ENCODE measurements around the gene KCTD12.
"Not testable (repeated sequence)": the region's sequence is repeated elsewhere in the genome, so short reads cannot be mapped to it uniquely, and the experiment has no call there.

Gene KCTD12

DNA sequence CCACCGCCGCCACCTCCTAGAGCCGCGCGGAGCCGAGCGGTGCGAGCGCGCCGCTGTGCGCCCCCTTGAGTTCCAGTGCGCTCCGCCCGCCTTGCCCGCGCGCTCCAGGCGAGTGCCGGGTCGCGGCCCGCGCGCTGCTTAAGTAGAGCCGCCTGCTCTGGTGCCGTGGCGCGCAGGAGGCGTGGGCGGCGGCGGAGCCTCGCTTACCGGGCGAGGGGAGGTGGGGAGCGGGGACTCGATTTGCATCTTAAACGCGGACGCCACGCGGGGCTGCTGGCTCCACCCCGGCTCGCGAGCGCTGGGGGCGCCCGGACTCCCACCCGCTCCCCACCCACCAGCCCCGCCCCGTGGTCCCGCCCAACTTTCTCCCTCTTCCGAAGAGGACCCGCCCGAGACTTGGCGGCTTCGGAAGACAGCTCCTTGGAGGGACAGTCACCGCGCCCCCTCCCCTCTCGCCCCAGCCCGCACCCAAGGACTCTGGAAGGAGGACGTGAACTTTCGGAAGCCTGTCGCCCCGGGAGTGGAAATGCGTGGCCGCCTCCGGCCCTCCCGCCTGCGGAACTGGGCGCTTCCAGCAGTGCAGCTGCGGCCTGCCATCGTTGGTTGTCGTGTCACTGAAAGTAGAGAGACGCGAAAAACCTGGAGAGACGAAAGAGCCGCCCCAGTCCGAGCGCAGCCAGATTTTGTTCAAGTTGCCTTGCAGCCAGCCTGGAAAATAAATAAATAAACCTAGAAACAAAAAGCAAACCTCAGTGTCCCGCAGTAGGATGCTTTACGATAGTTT lies at the start of gene KCTD12:
TSS of gene KCTD12 (minus strand) at position 114 of the 784 bp plus-strand sequence. CDS start 257 bp downstream, outside the sequence.
- DNase-seq (ENCODE audit: low spot score): peak; percentile 75

DNA sequence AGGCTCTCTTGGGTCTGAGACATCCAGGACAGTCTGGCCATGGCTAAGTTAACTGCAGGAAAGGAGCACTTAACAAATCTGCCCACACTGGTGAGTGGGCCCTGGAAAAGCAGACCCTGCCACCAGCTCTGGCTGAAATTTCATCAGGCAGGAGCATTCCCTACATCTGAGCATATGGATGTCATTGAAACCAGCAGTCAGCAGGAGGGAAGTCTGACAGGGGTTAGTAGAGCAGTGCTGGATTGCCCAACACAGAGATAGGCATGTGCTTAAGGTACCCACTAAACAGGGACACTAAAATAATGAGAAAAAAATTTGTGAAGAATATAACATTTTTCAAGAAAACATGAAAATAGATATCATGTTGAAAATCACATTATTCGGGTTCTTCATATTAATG lies 48.5 kb upstream of the KCTD12 start:
- DNase-seq (ENCODE audit: low spot score): no peak

DNA sequence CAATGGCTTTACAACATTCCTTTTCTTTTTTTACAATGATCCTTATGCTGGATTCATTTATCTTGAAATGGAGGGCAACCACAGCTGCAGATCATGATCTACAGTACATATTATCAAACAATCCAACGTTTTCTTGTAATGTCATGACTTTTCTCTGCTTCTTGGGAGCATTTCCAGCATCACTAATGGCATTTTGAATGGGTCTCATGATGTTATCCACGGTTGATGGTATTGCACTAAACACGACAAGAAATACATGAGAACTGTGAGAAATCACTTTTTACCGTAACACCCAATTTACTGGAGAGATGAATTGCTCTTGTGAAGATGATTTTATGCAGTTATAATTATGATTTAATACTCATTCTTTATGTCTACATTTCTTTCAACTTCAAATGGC lies 45.9 kb upstream of the KCTD12 start:
- DNase-seq (ENCODE audit: low spot score): no peak

DNA sequence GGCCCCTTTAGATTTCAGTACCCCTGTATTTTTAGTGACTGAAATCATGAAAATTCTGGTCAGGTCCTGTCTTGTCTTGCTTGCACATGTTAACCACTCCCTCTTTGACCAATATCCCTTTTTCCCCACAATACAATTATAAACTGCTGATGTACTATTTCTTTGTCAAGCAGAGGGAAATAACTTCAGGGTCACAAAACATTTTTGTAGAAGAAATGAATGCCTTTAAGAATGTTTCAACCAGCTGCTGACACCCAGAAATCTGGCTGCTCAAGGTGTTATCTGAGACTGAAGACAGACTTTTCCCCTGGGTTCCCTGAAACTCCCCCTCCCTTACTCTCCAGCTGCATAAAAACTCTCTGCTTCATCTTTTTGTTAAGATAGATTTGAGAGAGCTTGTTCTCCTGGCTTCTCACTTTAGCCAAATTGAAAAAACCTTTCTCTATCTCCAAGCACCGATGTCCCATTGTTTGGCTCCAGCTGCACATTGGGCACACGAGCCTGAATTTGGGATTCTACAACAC lies 43.7 kb upstream of the KCTD12 start:
- DNase-seq (ENCODE audit: low spot score): no peak

DNA sequence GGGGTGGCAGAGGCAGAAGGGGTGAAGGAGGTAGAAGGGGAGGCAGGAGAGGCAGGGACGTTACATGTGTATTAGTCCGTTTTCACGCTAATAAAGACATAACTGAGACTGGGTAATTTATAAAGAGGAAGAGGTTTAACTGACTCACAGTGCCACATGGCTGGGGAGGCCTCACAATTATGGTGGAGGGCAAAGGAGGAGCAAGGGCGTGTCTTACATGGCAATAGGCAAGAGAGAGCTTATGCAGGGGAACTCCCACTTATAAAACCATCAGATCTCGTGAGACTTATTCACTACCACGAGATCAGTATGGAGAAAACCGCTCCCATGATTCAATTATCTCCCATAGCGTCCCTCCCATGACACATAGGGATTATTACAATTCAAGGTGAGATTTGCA lies 43.1 kb upstream of the KCTD12 start:
- no peak for DNase-seq (ENCODE audit: low spot score)

DNA sequence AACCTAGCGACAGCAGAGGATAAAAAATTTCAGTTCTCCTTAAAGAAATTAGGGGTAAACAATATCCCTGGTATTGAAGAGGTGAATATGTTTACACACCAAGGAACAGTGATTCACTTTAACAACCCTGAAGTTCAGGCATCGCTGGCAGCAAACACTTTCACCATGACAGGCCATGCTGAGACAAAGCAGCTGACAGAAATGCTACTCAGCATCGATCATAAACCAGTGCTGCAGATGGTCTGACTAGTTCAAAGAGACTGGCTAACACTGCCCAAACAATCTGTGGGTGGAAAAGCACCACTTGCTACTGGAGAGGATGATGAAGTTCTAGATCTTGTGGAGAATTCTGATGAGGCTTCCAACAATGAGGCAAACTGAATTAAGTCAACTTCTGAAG lies 42.3 kb upstream of the KCTD12 start:
- no peak for DNase-seq (ENCODE audit: low spot score)

DNA sequence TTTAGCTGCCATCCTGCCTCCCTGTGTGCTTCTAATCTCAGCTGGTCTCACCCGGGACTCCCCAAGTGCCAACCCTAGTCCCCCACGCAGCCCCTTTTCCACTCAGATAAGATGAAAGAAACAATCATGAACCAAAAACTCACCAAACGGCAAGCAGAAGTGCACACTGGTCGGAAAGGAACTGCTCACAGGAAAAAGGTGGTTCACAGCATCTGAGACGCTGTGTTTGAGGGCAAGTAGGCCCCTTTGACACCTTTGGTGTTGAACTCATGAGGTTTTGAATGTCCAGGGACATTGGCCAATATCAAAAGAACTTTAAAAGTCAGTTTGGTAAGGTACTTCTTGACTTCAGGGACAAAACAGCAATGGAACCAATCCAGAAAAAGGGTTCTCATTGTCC lies 41.8 kb upstream of the KCTD12 start:
- DNase-seq (ENCODE audit: low spot score): no peak

DNA sequence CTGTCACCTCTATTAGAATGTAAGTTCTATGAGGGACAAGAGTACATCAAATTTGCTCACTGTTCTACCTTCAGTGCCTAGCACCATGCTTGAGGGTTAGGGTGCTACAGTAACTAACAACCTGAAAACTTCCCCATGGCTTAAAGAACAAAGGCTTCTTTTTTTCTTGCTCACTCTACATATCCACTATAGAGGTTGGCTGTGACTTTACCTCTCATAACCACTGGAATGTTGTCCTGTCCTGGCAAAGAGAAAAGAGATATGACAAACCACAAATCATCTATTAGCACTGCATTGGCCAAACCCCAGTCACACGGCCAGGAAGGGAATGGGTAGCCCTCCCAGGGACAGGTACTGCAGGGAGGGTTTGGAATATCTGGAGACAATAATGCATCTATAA lies 38.9 kb upstream of the KCTD12 start:
- no peak for DNase-seq (ENCODE audit: low spot score)

DNA sequence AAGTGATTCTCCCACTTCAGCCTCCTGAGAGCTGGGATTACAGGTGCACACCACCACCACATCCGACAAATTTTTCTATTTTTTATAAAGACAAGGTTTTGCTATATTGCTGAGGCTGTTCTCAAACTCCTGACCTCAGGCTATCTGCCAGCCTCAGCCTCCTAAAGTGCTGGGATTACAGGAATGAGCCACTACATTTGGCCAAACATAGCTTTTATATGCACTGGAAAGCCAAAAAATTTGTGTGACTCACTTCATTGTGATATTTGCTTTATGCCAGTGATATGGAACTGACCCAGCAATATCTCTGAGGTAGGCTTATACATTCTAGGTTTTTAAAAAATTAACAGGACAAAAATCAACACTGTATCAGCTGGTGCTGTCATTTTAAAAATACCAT lies 35.3 kb upstream of the KCTD12 start:
- no peak for DNase-seq (ENCODE audit: low spot score)

DNA sequence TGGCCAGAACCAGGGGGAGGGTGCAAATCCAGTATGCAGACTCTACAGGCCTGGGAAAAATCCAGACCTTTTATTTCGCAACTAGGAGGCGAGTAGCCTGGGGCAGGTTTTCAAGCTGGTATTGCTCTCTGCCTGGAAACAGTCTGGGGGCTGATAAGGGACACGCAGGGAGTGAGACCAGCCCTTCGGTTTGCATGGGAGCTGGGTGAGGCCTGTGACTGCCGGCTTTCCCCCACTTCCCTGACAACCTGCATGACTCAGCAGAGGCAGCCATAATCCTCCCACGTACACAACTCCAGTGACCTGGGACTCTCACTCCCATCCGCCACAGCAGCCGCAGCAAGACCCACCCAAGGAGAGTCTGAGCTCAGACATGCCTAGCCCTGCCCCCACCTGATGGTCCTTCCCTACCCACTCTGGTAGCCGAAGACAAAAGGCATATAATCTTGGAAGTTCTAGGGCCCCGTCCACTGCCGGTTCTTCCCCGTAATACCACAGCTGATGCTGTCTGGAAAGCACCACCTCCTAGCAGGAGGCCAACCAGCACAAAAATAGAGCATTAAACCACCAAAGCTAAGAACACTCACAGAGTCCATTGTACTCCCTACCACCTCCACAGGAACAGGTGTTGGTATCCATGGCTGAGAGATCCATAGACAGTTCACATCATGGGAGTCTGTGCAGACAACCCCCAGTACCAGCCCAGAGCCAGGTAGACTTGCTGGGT lies 31.7 kb upstream of the KCTD12 start:
- not testable (repeated sequence) for DNase-seq (ENCODE audit: low spot score)

DNA sequence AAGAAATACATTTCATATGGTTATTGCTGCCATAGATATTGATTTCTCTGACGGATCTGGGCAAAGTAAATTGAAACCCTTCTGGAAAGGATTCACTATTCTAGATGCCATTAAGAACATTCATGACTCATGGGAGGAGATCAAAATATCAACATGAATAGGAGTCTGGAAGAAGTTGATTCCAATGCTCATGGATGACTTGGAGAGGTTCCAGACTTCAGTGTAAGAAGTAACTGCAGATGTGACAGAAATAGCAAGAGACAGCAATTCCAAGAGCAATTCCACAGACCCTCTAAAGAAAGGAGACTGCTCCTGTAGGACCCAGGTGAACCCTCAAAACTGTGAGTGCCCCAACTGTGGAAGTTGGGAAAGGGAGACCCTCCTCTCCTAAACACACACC lies 30.9 kb upstream of the KCTD12 start:
- DNase-seq (ENCODE audit: low spot score): no peak

DNA sequence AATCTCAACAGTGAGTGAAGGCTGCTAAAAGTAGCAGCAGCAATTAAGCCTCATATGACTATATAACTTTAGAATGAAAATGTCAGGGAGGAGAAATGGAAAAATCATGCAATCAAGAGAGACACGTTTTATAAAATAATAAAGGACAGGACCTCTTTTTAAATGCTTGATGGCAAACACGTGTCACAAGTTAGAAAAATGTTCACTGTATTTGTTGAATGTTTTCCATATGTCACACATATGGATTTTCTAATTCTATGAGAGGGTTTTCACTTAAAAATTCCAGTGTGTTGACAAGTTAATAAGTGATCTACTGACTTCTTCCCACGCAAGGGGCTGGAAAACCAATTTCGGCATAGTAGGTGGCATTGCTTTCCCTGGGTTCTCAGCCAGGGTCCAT lies 27.7 kb upstream of the KCTD12 start:
- DNase-seq (ENCODE audit: low spot score): no peak

DNA sequence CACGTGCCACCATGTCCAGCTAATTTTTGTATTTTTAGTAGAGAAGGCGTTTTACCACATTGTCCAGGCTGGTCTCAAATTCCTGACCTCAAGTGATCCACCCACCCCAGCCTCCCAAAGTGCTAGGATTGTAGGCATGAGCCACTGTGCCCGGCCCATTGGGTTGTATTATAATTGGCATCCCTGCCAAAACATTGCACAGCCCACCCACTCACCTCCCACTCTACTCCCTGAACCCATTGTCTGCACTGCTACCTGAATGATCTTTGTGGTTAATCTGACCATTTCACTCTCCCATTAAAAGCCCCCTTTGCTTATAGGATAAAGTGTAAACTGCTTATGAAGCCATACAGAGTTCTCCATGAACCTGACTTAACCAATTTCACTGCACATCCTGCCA lies 26.3 kb upstream of the KCTD12 start:
- no peak for DNase-seq (ENCODE audit: low spot score)

DNA sequence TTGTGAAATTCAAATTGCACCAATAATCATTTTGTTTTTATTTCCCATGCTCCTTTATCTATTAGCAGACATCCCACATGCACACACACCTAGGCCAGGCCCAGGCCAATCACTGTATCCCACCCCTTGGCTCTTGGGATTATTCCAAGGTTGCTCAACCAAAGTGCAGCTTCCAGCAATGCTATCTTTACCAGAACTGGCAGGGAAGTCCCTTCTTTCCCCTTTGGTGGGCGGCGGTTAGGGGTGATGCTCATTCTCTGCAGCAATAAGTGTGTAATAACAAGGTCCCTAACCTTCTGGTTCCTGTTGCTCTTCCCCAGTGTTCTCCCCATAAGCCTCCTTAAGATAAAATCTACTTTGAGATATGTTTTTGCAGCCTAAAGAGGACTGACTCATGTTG lies 18.3 kb upstream of the KCTD12 start:
- DNase-seq (ENCODE audit: low spot score): no peak

DNA sequence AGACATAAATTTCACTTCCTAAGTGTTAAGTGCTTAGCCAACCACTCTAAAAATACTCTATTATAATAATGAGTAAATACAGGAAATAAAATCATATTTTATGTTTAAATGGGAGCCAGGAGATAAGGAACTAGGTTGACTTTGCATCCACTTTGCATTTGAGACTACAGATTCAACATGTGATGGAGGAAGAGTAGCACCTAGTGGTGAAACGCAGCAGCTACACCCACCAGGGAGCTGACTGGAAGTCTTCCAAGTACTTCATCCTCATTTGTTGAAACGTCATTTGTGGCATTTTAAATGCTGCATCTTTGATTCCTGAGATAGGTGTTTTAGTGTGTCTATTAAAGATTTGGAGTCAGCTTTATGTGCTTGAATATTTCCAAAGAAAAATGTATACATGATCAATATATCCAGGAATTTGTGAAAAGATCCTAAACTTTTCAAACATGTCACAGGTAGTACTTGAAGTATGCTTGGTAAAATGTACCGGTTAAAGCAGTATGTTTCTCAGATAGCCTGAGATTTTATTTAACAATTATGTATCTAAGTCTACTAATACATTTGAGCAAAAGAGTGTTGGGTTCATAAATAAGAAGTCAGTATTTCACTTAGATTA lies 17.4 kb upstream of the KCTD12 start:
- peak; percentile 73 for DNase-seq (ENCODE audit: low spot score)

DNA sequence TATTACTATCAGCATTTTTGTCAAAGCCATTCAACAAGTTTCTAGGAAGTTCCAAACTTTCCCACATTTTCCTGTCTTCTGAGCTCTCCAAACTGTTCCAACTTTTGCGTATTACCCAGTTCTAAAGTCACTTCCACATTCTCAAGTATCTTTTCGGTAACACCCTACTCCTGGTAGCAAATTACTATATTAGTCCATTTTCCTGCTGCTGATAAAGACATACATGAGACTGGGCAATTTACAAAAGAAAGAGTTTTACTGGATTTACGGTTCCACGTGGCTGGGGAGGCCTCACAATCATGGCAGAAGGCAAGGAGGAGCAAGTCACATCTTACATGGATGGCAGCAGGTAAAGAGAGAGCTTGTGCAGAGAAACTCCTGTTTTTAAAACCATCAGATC lies 12.9 kb upstream of the KCTD12 start:
- DNase-seq (ENCODE audit: low spot score): not testable (repeated sequence)

DNA sequence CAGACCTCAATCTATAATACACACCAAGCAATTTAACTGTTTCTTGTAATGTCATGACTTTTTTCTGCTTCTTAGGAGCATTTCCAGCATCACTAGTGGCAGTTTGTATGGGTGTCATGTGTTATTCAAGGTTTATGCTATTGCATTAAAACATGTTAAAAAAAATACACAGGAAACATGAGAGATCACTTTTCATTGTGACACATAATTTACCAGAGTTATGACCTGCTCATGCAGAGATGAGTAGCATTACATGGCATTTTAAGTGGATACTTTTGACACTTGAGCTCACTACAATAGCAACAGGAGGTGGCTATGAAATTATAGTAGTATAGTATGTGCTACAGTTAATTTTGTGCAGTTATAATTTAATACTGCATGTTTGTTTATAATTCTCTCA lies 11.0 kb upstream of the KCTD12 start:
- DNase-seq (ENCODE audit: low spot score): not testable (repeated sequence)

DNA sequence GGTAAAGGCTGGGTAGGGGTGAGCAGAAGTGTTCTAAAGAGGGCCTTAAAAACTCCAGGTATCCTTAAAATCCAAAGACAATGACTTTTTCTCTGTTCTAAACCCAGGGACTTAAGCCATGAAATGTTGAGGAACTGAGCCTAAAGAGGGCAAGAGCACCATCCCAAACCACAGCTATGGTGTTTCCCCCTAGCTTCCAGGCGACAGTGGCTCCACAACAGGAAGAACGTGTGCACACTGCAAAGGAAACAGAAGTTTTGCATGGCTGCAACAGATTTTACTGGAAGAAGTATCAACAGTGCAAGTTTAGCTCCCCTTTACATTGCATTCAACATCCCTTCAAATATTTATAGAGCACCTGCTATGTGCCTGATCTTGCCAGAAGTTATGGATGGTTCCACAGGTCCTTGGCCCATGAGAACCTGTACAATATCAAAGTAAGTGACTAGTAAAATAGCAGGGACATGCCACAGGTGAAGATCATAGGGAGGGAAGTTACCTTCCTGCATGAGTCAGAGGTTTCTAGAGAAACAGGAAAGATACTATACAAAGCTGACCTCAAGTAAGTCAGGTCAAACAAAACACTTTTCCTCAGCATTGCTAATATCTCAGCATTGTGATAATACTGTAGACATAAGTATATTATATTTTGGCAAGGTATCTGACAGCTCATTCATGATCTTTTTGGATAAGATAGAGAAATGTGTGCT lies 8.4 kb upstream of the KCTD12 start:
- DNase-seq (ENCODE audit: low spot score): no peak

DNA sequence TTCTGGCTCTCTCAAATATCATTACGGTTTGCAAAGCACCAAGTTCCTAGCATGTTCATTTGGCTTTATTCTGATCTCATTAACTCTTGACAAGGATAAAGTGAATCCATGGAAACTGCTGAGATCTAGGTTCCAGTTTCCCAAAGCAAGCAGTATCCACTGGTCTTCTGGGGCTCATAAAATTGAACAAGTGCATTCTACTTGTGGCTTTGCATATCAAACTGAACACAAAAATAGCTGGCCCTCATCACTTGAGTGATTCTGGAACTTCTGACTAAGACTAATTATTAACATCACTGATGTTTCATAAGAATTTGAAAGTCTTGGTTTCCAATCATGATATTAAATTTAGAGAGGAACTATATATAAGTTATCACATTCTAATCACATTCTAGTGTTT lies 6.3 kb upstream of the KCTD12 start:
- no peak for DNase-seq (ENCODE audit: low spot score)

DNA sequence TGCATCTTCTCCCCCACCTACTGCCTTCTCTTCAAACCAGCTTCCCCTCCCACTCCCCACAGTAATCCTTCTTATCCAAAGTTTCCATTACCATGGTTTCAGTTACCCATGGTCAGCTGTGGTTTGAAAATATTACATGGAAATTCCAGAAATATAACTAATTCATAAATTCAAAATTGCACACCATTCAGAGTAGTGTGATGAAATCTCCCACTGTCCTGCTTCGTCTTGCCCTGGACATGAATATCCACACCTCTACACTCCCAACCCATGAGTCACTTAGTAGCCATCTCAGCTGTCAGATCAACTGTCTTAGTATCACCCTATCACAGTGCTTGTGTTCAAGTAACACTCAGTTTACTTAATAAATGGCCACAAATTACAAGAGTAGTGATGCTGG lies 3.8 kb upstream of the KCTD12 start:
- no peak for DNase-seq (ENCODE audit: low spot score)

DNA sequence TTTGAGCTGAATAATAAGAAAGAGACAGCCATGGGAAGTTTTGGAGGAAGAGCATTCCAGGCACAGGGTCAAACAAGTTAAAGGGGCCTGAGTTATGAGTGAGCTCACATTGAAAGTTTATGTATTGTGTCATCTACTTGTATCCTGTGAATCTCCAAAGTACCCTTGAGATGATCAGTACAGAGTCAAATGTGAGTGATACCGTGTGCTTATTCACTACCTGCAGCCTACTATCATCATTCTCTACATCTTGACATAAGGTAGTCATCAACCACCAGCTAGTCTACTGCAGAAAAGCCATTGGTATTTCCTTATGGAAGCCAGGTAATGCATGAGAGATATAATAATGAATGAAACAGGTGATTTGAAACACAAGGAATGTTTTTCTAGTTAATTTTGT lies 3.0 kb upstream of the KCTD12 start:
- no peak for DNase-seq (ENCODE audit: low spot score)

DNA sequence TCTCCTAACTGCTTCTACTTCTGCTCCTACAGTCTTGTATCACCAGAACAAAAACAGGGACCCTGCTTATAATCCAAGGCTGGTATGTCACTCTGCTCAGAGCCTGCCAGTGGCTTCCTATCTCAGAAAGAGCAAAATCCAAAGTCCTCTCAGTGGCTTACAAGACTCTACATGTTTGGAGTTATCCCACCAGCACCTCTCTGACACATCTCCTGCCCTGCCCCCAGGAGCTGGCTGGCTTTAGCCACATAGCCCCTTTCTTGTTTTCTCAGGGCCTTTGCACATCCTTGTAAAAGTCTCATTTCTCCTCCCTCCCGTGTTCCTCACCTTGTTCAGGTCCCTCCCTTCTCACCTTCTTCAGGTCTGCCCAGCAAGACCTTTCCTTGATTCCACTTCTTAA lies 2.2 kb upstream of the KCTD12 start:
- DNase-seq (ENCODE audit: low spot score): no peak

All from CD4-positive, alpha-beta T cell treated with Interleukin-6 at 100 ng/mL for 8 hours (primary cell).